Activated CD8-positive, alpha-beta memory T cell treated with anti-CD3 and anti-CD28 coated beads, Interleukin-2, amount 50 U/mL, for 48 hours (primary cell): ENCODE data around the gene IQGAP1.

Experiments used
- DNase-seq: peaks from one replicate; pipeline ENCODE4 v3.0.0-alpha.2; 2020

The IQGAP1 gene

DNA sequence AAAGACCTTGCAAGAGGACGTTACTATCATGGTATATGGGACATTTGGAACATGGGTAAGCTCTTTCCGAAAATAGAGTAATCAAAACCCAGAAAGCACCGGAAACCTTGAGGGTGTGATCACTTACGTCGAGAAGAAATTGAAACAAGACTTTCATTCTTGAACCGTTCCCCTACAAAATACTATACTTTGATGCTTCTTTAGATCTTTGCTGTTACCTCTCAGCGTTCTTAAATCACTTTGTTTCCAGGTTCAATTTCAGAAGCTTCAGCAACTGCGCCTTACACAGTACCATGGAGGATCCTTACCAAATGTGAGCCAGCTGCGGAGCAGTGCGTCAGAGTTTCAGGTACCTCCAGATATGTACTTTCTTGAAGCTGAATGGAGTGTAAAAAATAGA, 151.7 kb downstream of the IQGAP1 start:
- DNase-seq: no peak

DNA sequence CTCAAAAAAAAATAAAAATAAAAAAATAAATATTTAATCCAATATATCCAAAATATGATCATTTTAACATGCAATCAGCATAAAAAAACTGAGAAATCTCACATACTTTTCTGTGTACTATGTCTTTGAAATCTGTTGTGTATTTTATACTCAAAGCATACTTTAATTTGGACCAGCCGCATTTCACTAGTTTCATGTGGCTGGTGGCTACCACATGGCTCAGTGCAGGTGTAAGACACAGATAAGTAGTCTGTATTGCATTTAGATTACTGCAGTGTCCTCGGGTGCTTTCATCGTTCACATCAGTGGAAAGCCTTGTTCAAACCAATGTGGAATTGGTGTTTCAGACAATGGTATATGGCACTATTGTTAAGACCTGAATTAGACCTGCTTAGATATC, 152.7 kb downstream of the IQGAP1 start:
- no peak for DNase-seq

DNA sequence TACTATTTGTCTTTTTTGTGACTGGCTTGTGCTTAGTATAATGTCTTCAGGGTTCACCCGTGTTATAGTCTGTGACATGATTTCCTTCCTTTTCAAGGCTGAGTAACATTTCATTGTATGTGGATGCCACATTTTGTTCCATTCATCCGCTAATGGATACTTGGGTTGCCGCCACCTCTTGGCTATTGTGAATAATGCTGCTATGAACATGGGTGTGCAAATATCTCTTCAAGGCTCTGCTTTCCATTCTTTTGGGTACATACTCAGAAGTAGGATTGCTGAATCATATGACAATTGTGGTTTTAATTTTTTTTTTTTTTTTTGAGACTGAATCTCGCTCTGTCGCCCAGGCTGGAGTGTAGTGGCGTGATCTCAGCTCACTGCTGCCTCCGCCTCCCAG, 157.1 kb downstream of the IQGAP1 start:
- DNase-seq: no peak

DNA sequence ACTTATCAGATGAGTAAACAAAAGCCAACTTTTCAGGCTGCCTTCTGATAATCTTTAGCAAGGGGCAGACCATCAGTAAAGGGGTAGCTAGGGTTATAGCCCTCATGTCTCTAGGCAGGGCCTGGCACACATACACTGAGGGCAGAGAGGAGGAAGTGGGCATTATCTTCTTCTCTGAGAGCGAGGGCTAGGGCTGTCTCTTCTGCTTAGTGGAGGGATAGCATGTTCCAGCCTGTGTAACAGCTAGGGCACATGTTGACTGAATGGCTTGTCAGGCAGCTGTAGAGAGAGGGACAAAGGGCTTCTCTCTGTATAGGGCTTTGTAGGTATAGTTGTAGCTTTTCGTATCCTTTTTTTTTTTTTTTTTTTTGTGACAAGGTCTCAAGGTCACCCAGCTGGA, 159.5 kb downstream of the IQGAP1 start:
- no peak for DNase-seq

DNA sequence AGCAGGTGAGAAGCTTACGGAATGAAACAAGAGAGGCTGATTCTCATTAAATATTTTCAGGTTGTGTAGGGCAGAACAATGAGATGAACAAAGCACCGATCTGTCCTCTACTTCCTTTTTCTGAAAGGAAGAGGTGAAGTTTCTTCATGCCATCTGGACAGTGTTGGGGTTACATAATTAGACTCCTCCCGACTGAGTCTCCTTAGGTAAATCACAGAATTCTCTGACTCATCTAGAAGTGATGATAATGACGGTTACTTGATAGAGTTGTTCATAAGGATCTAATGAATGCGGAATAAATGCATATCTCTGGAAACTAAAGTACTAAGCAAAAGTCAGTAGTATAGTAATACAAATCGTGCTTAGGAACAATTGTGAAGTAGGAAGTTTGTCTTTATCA, 162.9 kb downstream of the IQGAP1 start:
- no peak for DNase-seq
